IPS-NIHi7 (cell line): ENCODE data around the gene RPS2.

Source experiments
- DNase-seq: peaks from one replicate; pipeline ENCODE4 v3.0.0; 2012; ENCODE audit warnings: mixed read lengths; ENCODE audit errors: extremely low spot score

Gene RPS2

DNA sequence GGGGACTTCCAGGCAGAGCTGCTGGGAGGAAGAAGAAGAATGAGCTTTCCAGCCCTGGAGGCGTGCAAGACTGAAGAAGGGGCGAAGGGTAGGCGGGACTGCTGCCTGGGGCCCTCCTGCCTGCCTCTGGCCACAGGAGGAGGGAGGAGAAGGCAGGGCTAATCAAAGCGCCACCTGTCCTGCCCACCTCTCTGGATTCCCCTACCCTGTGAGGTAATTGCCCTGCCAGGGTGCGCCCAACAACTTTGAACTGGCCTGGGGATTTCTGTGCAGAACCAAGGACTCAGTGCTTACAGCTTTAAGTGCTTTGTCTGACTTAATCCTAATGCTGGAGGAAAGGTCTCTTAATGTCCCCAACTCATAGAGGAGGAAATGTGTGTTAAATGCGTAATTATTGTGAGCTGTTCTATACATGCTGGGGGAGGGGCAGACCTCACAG, 16.8 kb upstream of the RPS2 start, which contains the start of gene NOXO1:
Gene NOXO1, minus strand, starts transcription at position 72 of the 439 bp plus-strand sequence. CDS start 290 bp downstream, outside the sequence.
- DNase-seq = no peak

DNA sequence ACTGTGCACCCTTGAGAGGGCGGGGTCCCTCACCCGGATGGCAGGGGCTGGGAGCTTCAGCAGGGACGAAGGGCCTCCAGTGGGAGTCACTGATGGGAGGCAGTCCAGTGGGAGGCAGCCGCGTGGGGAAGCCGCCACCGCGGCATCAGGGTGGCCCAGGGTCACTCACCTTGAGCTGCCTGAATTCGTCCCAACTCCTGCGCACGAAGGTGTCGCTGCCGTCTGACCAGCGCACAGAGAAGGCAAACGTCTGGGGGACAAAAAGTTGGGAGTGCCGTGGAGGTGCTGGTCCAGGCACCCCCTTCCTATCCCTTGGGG, 16.1 kb upstream of the RPS2 start:
- no peak for DNase-seq

DNA sequence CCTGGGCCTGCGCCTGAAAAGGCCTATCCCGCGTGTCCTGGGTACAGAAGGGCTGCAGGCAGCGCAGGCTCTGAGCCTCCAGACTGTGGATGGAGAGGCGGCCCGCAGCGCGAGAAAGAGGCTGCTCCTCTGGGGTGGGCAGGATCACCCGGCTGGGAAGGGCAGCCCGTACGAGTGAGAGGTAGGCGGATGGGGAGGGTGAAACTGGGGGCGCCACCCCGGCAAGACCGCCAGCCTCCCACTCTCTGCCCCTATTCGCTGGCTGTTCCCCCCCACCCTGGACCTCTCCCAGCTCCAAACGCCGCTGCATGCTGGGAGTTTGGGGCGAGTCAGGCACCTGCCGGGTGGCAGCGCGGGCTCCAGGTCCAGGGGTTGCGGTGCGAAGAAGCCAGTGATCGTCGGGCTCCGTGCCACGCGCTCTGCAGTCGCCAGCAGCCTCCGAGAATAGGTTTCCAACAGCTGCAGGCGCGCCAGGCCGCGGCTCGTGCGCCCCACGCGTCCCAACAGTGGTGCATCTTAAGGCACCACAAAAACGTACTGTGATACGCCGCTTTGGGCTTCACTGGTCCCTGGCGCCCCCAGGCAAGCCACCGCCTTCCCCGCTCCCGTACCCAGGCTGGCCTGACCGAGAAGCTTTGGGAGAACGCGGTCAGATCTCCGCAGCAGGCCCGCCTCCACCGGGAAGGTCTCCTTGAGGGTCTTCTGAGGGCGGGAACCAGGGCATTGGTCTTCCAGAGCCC, 15.6 kb upstream of the RPS2 start:
- DNase-seq = peak; percentile 46

DNA sequence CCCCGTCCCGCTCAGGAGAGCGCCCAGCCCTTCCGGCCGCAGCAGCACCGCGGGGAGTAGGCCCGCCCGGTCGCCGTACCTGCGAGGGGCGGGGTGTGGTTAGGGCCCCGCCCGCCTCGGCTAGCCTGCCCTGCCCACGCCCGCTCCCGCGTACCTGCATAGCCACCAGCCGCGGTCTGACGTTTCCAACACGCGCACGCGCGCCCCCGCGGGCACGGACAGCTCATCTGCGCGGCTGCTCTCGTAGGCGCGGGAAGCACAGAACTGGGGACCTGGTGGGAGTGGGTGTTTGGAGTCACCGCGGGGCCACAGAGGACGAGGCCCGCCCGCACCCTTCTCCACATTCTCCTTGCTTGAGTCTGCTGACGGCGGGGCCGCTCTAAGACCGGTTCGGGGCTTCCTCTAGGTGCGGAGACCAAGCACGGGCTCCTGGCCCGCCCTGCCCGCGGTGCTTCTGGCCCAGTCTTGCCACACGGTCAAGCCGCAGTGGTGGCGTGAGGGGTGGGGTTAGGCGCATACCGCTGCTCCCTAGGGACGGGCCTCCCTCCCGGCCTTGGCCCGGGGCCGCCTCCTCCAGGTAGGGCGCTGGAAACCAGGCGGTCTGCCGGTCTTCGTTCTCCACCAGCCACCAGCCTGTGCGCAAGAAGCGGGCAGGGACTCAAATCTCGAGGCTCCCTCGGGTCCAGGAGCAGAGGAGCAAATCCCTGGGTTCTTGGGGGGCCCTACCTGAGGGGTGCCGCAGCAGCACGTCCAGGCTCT, 14.8 kb upstream of the RPS2 start:
- DNase-seq = peak; percentile 79

DNA sequence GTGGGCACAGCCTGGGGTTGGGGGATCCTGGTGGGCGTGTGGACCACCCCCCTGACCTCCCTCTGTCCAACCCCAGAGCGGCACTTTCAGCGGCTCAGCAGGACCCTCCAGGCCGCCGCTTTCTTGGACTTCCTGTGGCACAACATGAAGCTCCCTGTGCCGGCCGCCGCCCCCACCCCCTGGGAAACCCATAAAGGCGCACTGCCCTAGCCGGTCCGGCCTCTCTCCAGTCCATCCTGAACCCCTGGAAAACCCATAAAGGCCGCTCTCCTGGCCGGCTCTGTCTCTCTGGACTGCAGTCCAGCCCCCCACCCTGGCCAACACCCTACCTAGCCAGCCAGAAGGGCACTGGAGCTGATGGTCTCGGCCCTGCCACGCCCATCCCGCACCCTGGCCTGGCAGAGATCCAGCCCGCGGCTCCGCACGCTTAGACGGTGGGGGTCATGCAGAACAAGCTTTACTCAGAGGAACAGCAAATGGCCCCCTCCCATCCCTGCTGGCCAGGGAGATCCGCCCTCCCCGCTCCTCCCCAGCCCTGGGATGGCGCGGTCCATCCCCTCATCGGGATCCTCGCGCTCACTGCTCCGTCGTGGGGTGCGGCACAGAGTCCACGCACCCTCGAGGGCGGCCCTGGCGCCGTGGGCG, 14.0 kb upstream of the RPS2 start:
- peak; percentile 37 for DNase-seq

DNA sequence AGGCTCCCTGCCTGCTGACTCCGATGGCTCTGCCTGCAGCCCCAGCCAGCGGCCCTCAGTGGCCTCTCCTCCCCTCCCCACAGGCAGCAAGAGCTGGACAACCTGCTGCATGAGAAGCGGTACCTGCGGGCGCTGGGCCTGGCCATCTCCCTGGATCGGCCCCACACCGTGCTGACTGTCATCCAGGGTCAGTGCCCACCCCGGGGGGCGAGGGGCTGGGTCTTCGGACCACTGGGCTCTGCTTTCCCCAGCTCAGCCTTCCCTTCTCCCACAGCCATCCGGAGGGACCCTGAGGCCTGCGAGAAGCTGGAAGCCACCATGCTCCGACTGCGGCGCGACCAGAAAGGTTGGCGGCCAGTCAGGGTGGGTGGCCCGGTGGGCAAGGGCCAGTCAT, 13.2 kb upstream of the RPS2 start:
- DNase-seq = no peak

DNA sequence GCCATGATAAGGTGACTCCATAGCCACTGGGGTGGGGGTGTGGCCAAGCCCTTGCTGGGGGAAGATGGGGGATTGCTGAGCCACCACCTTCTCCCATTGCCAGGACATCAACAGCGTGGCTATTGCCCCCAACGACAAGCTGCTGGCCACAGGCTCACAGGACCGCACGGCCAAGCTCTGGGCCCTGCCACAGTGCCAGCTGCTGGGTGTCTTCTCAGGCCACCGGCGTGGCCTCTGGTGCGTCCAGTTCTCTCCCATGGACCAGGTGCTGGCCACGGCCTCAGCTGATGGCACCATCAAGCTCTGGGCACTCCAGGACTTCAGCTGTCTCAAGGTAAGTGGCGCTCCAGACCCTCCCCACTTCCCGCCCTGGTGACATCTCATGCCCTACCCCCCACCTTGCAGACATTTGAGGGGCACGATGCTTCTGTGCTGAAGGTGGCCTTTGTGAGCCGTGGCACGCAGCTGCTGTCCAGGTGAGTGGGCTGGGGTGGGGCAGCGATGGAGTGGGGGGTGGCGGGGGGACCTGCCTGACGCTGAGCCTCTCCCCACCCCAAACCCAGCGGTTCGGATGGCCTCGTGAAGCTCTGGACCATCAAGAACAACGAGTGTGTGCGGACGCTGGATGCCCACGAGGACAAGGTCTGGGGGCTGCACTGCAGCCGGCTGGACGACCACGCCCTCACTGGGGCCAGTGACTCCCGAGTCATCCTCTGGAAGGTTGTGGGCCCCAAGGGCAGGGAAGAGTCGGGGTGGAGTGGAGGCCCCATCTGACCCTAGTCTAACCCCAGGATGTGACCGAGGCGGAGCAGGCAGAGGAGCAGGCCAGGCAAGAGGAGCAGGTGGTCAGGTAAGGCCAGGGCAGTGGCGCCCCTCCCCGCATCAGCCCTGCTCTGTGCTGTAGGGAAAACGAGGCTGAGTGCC, 12.6 kb upstream of the RPS2 start:
- DNase-seq = no peak

DNA sequence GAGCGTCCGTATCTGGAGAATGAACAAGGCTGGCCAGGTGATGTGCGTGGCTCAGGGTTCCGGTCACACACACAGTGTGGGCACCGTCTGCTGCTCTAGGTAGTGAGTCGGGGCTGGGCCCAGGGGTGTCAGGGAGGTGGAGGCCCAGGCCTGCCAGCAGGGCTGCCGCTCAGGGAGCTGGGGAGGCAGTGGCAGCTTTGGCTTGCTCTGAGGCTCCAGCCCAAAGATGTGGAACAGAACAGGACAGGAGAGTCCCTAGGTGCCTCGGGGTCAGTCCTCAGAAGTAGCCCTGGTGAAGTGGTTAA, 11.5 kb upstream of the RPS2 start:
- DNase-seq = no peak

DNA sequence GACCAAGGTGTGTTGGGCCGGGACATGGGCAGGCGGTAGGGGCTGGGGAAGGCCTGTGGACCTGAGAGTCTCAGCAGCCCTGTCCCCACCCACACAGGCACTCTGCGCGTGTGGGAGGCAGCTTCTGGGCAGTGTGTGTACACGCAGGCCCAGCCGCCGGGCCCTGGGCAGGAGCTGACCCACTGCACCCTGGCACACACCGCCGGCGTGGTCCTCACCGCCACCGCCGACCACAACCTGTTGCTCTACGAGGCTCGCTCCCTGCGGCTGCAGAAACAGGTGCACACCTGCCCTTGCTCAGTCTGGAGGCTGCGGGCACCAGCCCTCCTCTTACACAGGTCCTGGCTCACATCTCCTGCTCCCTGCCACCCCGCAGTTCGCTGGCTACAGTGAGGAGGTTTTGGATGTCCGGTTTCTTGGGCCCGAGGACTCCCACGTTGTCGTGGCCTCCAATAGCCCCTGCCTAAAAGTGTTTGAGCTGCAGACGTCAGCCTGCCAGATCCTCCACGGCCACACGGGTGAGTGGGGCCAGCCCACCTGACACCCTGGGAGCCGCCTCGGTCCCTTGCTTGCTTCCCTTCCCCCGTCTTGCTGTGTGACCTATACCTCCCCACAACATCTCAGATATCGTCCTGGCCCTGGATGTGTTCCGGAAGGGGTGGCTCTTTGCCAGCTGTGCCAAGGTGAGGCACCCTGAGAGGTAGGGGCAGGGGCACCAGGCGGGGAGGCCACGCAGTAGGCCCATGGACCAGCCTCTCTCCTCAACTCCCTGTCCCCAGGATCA, 11.0 kb upstream of the RPS2 start:
- no peak for DNase-seq

DNA sequence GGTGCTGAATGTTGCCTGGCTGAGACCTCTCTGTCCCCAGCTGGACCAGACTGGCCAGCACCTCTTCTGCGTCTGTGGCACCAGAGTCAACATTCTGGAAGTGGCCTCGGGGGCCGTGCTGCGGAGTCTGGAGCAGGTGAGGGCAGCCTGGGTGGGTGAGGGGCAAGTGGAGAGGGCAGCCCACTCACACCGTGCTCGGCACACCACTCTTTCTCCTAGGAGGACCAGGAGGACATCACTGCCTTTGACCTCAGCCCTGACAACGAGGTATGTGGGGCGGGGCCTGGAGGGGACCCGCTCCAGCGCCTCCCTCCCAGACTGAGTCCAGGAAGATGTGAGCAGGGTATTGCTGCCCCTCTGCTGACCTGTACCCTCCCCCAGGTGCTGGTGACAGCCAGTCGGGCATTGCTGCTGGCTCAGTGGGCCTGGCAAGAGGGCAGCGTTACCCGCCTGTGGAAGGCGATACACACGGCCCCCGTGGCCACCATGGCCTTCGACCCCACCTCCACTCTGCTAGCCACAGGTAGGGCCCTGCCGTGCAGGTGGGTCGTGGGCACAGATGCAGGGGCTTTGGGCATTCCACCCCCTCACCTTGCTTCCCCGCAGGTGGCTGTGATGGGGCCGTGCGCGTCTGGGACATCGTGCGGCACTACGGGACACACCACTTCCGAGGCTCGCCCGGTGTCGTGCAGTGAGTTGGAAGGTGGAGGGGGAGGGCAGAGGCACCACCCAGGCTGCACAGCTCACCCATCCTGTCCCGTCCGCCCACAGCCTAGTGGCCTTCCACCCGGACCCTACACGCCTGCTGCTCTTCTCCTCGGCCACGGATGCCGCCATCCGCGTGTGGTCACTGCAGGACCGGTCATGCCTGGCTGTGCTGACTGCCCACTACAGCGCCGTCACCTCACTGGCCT, 9.8 kb upstream of the RPS2 start:
- DNase-seq = no peak

DNA sequence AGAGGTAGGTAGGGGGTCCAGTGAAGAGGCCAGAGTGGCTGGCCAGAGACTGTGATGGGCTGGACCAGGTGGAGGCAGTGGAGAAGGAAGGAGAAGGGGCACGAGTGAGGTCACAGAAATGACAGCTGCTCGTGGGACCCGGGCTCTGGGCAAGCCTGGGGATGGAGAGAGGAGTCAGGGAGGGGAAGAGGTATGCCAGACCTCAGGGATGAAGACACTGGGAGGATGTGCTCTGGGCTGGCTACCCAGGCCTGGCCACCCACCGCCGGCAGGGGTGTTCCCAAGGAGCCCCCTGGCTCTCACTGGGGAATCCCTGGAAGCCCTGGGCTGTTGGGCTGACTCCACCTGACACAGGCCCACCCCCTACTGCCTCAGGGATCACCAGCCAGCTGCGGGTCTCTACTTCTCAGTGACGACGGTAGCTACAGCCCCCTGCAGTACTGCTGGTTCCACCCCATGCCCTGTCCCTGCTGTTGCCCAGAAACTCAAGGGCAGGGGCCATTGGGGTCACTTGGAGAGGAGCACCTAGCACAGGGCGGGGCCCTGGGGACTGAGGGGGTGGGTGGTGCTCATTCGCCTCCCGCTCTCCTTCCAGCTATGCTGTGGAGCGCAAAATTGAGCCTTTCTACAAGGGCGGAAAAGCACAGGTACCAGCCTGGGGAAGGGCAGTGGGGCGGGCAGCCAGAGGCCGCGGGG, 9.0 kb upstream of the RPS2 start:
- DNase-seq = no peak

DNA sequence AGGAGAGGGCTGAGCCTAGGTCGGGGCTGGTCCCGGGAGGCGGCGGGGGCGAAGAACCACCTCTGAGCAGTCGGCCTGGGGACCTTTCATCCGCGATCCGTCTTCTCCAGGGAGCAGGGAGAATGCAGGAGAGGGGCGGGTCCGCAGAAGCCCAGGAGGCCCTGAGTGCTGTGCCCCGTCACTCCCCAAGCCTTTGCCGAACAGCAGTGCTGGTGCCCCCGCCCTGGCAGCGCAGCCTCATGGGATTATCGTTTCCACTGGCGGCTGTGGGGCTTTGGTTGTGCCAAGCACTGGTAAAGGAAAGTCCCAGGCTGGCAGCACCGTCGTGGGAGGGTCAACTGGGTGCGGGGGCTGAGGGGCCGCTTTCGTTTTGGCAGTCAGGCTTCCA, 7.9 kb upstream of the RPS2 start:
- DNase-seq = no peak

DNA sequence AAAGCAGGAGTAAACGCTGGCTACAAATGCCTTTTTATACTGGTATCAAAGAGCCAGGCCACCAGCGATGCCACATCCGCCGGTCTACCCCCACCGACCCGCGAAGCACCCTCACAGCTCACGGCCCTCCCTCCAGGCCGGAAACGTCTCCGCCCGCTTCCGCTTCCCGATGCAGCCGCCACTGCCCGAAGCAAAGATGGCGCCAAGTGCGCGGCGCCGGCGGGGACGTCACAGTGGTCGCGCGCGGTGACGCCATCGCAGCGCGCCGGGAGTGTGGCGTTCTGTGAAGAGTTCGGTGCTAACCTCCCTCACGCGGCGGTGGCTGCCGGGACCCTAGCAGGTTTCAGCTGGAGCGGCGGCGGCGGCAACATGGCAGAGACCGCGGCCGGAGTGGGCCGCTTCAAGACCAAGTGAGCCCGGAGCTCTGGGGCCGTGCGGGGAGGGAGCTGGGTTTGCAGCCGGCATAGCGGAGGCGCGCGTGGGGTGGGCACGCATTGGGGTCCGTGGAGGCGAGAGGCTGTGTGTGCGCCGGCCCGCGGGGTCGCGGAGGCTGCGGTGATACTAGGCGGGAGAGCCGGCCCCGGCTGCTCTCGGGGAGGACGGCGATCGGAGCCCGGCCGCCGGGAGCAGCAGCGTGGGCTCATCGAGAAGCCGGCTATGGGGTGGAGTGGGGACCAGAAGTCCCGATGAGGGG, 7.3 kb upstream of the RPS2 start, which contains the start of gene TBL3:
Gene TBL3, plus strand, starts transcription at position 258 of the 694 bp plus-strand sequence. Its CDS starts 112 bp downstream, at position 370.
- peak; percentile 92 for DNase-seq

DNA sequence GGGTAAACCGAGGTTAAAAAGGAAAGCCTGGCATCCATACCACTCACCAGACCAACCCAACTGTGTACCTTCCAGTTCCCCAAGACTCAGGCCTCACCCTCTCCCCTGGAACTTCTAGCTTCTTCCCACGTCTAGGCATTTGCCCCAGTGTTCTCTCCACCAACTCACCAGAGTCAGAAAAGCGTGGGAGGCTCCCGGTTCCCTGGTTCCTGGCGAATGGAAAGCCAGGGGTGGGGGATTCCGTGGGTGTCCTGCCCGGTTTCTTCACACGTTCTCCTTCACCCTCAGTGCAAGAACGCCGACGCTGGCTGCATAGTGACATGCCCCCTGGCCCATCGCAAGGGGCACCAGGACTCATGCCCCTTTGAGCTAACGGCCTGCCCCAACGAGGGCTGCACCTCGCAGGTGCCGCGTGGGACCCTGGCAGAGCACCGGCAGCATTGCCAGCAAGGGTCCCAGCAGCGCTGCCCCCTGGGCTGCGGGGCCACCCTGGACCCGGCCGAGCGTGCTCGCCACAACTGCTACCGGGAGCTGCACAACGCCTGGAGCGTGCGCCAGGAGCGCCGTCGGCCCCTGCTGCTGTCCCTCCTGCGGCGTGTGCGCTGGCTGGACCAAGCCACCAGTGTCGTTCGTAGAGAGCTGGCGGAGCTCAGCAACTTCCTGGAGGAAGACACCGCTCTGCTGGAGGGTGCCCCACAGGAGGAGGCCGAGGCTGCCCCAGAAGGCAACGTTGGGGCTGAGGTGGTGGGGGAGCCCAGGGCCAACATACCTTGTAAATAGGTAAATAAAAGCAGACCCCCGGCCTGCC, 3.7 kb upstream of the RPS2 start:
- DNase-seq = no peak

DNA sequence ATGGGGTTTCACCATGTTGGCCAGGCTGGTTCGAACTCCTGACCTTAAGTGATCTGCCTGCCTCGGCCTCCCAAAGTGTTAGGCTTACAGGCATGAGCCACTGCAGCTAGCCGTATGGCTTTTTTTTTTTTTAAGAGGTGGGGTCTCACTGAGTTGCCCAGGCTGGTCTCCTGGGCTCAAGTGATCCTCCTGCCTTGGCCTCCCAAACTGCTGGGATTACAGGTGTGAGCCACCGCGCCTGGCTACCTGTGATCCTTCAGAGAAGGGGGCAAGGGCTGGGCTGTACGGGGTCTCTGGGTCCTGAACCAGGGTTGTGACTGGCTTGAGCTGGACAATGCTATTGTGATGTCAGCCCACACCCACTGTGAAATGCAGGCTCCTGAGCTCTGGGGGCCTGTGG, 1.8 kb upstream of the RPS2 start, which contains the start of gene RNF151:
Gene RNF151, plus strand, starts transcription at position 397 of the 400 bp plus-strand sequence. CDS start 26 bp downstream, outside the sequence.
- no peak for DNase-seq

DNA sequence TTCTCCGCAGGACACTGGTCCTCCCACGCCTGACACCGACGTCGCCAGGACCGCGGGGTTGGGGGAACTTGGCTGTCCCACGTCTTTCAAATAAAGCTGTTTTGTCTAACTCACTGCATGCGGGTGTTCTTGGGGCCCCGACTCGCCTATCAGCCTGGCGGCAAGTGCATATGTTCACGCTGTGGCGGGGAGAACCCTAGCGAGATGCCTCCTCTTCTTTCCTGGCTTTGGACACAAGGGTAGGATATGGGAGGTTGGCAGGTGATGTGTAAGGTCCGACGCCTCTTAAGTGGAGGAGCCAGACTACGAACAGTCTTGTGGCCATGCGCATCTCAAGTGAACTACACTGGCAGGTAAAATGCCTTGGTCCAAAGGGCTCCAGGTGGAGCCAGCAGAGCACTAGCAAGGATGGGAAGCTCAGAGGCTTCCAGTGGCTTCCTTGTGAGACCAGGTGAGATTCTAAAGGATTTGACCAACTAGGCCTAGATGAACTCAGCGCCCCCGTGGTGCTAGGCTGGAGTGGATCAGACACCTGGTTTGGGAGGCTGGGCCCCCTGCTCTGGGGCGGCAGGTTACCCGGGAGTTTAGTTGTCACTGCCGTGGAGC, 873 bp upstream of the RPS2 start:
- no peak for DNase-seq

DNA sequence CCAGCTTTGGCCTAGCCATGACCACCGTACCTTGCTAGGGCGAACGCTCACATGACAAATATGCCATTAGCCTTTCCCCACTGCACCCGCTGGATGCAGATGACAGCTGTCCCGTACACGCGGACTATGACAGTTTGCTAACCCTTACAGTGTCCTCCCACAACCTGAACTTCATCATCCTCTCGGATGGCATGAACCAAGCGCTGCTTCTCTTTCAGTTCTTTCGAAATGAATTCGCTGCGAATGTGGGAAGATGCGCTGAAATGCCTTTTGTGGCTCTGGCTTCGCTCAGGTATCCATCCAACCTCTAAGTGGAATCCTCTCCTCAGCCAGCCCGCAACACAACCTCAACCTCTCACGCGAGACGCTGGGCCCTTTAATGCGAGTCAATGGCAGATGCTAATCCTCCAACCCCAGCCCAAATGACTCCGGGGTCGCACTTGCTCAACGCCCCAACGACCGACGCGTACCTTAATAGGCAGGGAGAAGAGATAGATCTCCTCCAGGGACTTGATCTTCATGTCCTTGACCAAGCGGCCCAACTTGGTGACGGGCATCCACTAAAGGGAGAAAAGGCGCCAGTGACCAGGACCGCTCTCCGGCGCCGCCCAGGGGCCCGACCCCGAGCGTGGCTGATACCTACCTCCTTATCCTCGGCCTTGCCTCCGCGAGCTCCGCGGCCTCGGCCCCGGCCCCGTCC, 670 bp downstream of the RPS2 start:
- DNase-seq = no peak
